Ovary (tissue), 9 donors: ENCODE data around the gene BAHCC1. TPM values are rescaled to one million over a fixed set of nuclear protein-coding genes. Genes with fewer than 3 reads are reported as not detected.

ENCODE experiments used
- DNase-seq, 5 donors: peaks; one replicate each; pipeline ENCODE4 v3.0.0-alpha.2; 2019 to 2020
- H3K27ac ChIP-seq, 2 donors: fragments of 200-600 bp; one replicate each; pipeline versions ENCODE4 v1.5.1 to v1.8.0; 2019 to 2022
- H3K27me3 ChIP-seq: fragments of 200-600 bp; one replicate; pipeline ENCODE4 v1.8.0; 2022
- H3K36me3 ChIP-seq: fragments of 200-600 bp; sonication (generic); one replicate; pipeline ENCODE4 v1.5.1; 2019
- H3K4me1 ChIP-seq: one replicate; pipeline ENCODE4 v1.8.1; 2013; ENCODE audit warnings: mild to moderate bottlenecking, moderate library complexity; ENCODE audit not compliant: insufficient read depth
- H3K4me3 ChIP-seq: fragments of 200-600 bp; sonication (generic); one replicate; pipeline ENCODE4 v1.5.1; 2017
- H3K9me3 ChIP-seq, 2 donors: fragments of 200-600 bp in 1 of 2; sonication (generic) in 1 of 2; one replicate each; pipeline versions ENCODE4 v1.5.1 to v1.8.1; 2013 to 2019; ENCODE audit warnings: mild to moderate bottlenecking in 1 of 2, moderate library complexity in 1 of 2
- CTCF ChIP-seq, 3 donors: fragments of 450-650 bp in 2 of 3; fragments of 200-600 bp in 1 of 3; IDR thresholded peaks; one replicate each; pipeline versions ENCODE4 v1.5.1 to v1.8.0; 2016 to 2022; ENCODE audit warnings: antibody characterized with exemption in 3 of 3, mild to moderate bottlenecking in 1 of 3
- EP300 ChIP-seq: sonication (generic); formaldehyde crosslinking; IDR thresholded peaks from one replicate; pipeline ENCODE4 v1.6.1; 2017; ENCODE audit warnings: antibody characterized with exemption
- POLR2A ChIP-seq: fragments of 450-650 bp; IDR thresholded peaks from one replicate; pipeline ENCODE4 v1.6.1; 2017; ENCODE audit warnings: antibody characterized with exemption, mild to moderate bottlenecking, moderate library complexity
- WGBS, 3 donors: extraction: QIAGEN DNeasy Blood & Tissue Kit in 1 of 3; methylation state at CpG; one replicate each; pipeline versions ENCODE4 v1.1.5 to v1.1.7; 2013 to 2017; 5-methylcytosine and 5-hydroxymethylcytosine counted together
- intact Hi-C, 4 donors: fragments of 100-400 bp; cut with DNase I; formaldehyde crosslinking; loops; one replicate each; pipeline versions ENCODE4 v1.11.0 to v1.15.1; 2022 to 2023
- polyA plus RNA-seq, 2 donors: library from polyadenylated mRNA; stranded (reverse); fragments of 200-250 nt in 1 of 2; fragments of 350-450 nt in 1 of 2; fragmentation: Illumina TruSeq in 1 of 2; extraction: RNeasy Lipid Tissue Mini Kit (QIAGEN cat#74804) in 1 of 2; gene quantifications; one replicate each; pipeline ENCODE4 v1.2.3, GENCODE V29; 2013 to 2014
- total RNA-seq, 7 donors: library from RNA; depleted of rRNA in 2 of 7; stranded (reverse); fragments of >200 nt in 2 of 7; fragmentation: NEBNext Ultra II Directional in 3 of 7; extraction: Animal tissue kit (Norgen Biotek cat#: 25700) in 3 of 7; gene quantifications; one replicate each; pipeline versions ENCODE4 v1.1.0 to v1.2.4, GENCODE V29; 2016 to 2023
- donor health status: DM: no; HTN: no; CAD: no; lungs with moderate emphysema.
- donor health status: DM: no; HTN: no; CAD: no.
- donor health status: Bipolar disorder and iron deficiency.
- donor health status: DM: yes; HTN: yes; CAD: no.
- donor health status: DM: no; HTN: no; CAD: no.
- donor health status: DM: yes; HTN: yes; CAD: no.

Gene BAHCC1
- total and polyA plus RNA-seq, 9 donors = 1.9 to 31.9 (median 18.4) TPM

- TF ChIP-seq CTCF (IDR thresholded peaks at IDR 0.05) (no peak), EP300 (no peak), POLR2A (no peak)
- no peak for DNase-seq
- WGBS, 3 donors = 86 to 92% (median 89%) methylated on average over 20 to 22 of the region's 22 CpGs
Observed at GRCh38 chr17:81458628-81459027, 63.4 kb downstream of the BAHCC1 start.

GRCh38 chr17:81459224-81459623 lies 64.0 kb downstream of the BAHCC1 start:
- Histone ChIP-seq H3K4me1 (no peaks in the 10 kb centered on the region), H3K27ac (no peak overlapping the region), H3K27me3 (no peaks in the 10 kb centered on the region), H3K9me3 (no peaks in the 10 kb centered on the region), H3K36me3 (no peaks in the 10 kb centered on the region), H3K4me3 (no peak overlapping the region)
- 91 to 94% (median 94%) methylated on average over 22 to 27 of the region's 27 CpGs for WGBS, 3 donors
- no peak for DNase-seq
- intact Hi-C loops = no loop called here
- TF ChIP-seq POLR2A (no peak), CTCF (IDR thresholded peaks at IDR 0.05) (no peak), EP300 (no peak)

More at GRCh38 chr17:81458628-81459027, 63.4 kb downstream of the BAHCC1 start:
- intact Hi-C loops = no loop called here
- no peak overlapping the region for H3K4me3 ChIP-seq
- H3K27ac ChIP-seq = no peak overlapping the region
- no peaks in the 10 kb centered on the region for H3K9me3 ChIP-seq
- no peaks in the 10 kb centered on the region for H3K4me1 ChIP-seq
- H3K27me3 ChIP-seq = no peaks in the 10 kb centered on the region
- H3K36me3 ChIP-seq = no peaks in the 10 kb centered on the region

GRCh38 chr17:81459864-81460263 lies 64.6 kb downstream of the BAHCC1 start:
- intact Hi-C loops = no loop called here
- no peak for DNase-seq
- Histone ChIP-seq H3K4me1 (no peaks in the 10 kb centered on the region), H3K9me3 (no peaks in the 10 kb centered on the region), H3K27me3 (no peaks in the 10 kb centered on the region), H3K27ac (no peak overlapping the region), H3K36me3 (no peaks in the 10 kb centered on the region), H3K4me3 (no peak overlapping the region)
- no peak for TF ChIP-seq POLR2A
- TF ChIP-seq CTCF (IDR thresholded peaks at IDR 0.05) = no peak
- no peak for TF ChIP-seq EP300
- 88 to 92% (median 91%) methylated on average over 14 to 16 of the region's 16 CpGs for WGBS, 3 donors

GRCh38 chr17:81460856-81461460 lies 65.7 kb downstream of the BAHCC1 start:
- H3K4me1 ChIP-seq = no peaks in the 10 kb centered on the region
- WGBS, 3 donors = 79 to 90% (median 86%) methylated on average over 32 to 43 of the region's 43 CpGs
- H3K36me3 ChIP-seq = no peaks in the 10 kb centered on the region
- DNase-seq = peak in 1 of 5 donors; percentile 58
- no peak overlapping the region for H3K4me3 ChIP-seq
- no peaks in the 10 kb centered on the region for H3K9me3 ChIP-seq
- intact Hi-C loops = no loop called here
- H3K27ac ChIP-seq = no peak overlapping the region
- no peak for TF ChIP-seq POLR2A
- TF ChIP-seq CTCF (IDR thresholded peaks at IDR 0.05) = no peak
- no peak for TF ChIP-seq EP300
- H3K27me3 ChIP-seq = no peaks in the 10 kb centered on the region
